ENCODE results near the gene KLHDC8B. TPM values are rescaled to one million over a fixed set of nuclear protein-coding genes. Genes with fewer than 3 reads are reported as not detected.

Gene KLHDC8B
- total and polyA plus RNA-seq, 2 donors (not counting 3 experiments of a cell fraction or from before 2014, with no cell fraction given): 36.0 to 77.8 TPM

DNA sequence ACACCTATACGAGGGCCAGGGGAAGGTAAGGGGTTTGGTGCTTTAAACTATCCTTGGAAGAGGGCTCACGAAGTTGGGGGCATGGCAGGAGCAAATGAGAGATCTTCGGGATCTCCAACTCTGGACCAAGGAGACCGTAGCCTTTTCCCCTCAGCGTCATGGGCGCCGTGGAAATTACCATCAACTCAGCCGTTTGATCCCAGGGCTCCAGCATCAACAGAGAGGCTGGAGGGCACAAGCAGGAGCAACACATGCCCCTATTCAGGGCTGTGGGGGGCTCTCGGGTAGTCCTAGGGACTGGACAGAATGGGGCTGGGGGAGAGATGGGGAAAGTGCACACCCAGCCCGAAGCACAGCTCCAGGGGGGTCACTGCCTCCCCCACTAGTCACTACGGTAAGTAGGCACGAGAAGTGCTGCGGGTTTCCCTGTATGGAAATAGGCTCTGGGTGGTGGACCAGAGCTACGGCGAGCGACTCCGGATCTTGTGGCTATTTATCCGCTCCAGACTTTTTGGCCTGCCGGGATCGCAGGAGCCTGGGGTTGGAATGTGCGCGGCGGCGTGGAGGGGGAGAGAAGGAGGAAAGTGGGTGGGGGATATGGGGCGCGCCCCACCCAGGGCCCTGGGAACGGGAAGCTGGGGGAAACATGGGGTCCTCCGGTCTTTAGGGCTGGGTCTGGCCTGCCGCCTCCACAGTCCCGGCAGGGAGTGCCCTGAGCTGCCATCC is 38.0 kb upstream of the KLHDC8B start:
- Histone ChIP-seq H3K9me1 (replicated peaks; ENCODE audit: control insufficient read depth, extremely low read depth, insufficient read depth, low read length) (no peaks in the 10 kb centered on the region), H3K4me2 (ENCODE audit: insufficient read depth, low read length) (peak overlapping the region; percentile 72), H2AFZ (ENCODE audit: low read depth, low read length) (peak overlapping the region; percentile 94), H3K9ac (replicated peaks; ENCODE audit: extremely low read depth, insufficient read depth, low read length) (peak overlapping the region; percentile 36), H3K4me1 (ENCODE audit: control insufficient read depth, extremely low read depth, insufficient read depth, low read length) (peaks cover 14% of the 10 kb centered on the region), H3K36me3 (ENCODE audit: control insufficient read depth in 2 of 2, extremely low read depth in 1 of 2, insufficient read depth in 2 of 2, low read length in 2 of 2) (peaks cover 0 to 30% of the 10 kb centered on the region in 2 experiments), H4K20me1 (replicated peaks; ENCODE audit: control insufficient read depth, extremely low read depth, insufficient read depth, low read length) (no peaks in the 10 kb centered on the region), H3K4me3 (replicated peaks in 1 of 3; ENCODE audit: insufficient read depth in 1 of 3, low read depth in 1 of 3, low read length in 3 of 3) (peak overlapping the region; percentile 58 to 89 (median 83)), H3K9me3 (replicated peaks; ENCODE audit: control insufficient read depth, insufficient read depth, low read length) (no peaks in the 10 kb centered on the region), H3K27ac (ENCODE audit: insufficient read depth, low read depth, low read length) (peak overlapping the region; percentile 58), H3K79me2 (ENCODE audit: control insufficient read depth, insufficient read depth, low read length) (peaks cover 25% of the 10 kb centered on the region), H3K27me3 (ENCODE audit: control insufficient read depth in 2 of 2, insufficient read depth in 2 of 2, low read length in 2 of 2) (no peaks in the 10 kb centered on the region)
- intact Hi-C loops (cut with micrococcal nuclease): loop anchor here (1.0 to 2.0 kb wide), 4 partner anchors 13 to 39 kb away; partner anchors contain the start of genes KLHDC8B, QARS1, QRICH1 and USP19
- BruUV-seq (replicated peaks): no TSS peak
- TF ChIP-seq EZH2 (IDR thresholded peaks at IDR 0.05; ENCODE audit: borderline replicate concordance, low read depth, low read length, severe bottlenecking) (no peak), JUN (IDR thresholded peaks at IDR 0.05; ENCODE audit: borderline replicate concordance, insufficient read depth, insufficient read length, low read depth) (no peak), POLR2AphosphoS5 (IDR thresholded peaks at IDR 0.05; ENCODE audit: insufficient read depth, low read depth, low read length) (peak; percentile 44), POLR2A (IDR thresholded peaks at IDR 0.05; ENCODE audit: low read depth, low read length) (peak; percentile 76)
- ChIA-PET POLR2A (interaction anchor here (0.6 to 1.0 kb wide), 3 partner anchors 21 to 126 kb away, joined by 4 to 9 read pairs (median 5); partner anchors contain the start of gene WDR6), CTCF (interaction anchor here (1.0 to 3.2 kb wide), 5 partner anchors 12 to 316 kb away, joined by 3 to 19 read pairs (median 18); partner anchors contain the start of genes KLHDC8B, QRICH1 and USP19)
- dilution Hi-C loops (cut with MboI; ENCODE audit: extremely low pct_ligation_motif_present, low sequenced_read_pairs): no loop called here
- FAIRE-seq: peak; percentile 98
- DNase-seq (ENCODE audit: low read depth, low spot score): peak; percentile 92

DNA sequence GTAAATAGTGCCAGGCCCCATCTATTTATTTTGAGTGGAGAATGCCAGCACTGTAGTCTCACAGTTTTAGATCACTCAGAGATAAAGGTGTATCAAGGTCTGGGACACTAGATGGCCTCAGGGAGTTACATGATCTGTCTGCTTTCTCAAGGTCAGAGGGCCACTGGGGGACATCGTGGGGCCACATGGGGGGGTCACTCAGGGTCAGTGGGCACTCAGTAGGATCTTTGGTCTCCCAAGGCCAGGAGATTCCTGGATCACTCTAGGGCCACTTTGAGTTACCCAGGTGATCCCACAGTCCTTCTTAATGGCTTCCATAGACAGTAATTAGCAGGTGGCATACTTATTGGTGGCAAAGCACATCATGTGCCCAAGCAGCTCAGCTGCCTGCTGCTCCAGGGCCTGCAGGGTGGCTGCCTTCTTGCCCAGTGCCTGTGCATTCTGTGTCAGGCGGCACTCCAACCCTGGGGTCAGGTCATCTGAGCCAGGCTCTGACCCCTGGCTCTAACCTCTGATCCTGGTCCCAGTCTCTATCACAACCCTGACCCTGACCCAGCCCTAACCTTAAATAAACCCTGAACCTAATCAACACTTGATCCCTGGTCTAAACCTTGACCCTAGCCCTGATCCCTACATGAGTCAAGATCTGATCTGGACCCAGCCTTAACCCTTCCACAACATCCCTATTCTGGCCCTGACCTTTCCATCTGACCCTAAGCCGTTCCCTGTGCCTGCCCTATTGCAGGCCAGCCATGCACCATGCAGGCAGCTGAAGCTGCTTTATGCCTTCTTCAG is 36.7 kb upstream of the KLHDC8B start:
- no peak for DNase-seq (ENCODE audit: low read depth, low spot score)
- H2AFZ ChIP-seq (ENCODE audit: low read depth, low read length): no peak overlapping the region
- H3K4me3 ChIP-seq (replicated peaks in 1 of 3; ENCODE audit: insufficient read depth in 1 of 3, low read depth in 1 of 3, low read length in 3 of 3): no peak overlapping the region
- dilution Hi-C loops (cut with MboI; ENCODE audit: extremely low pct_ligation_motif_present, low sequenced_read_pairs) (no loop called here), intact Hi-C loops (cut with micrococcal nuclease) (no loop called here)
- no peak for TF ChIP-seq FOS (IDR thresholded peaks at IDR 0.05; ENCODE audit: borderline replicate concordance, insufficient read depth, low read length)
- TF ChIP-seq POLR2A (IDR thresholded peaks at IDR 0.05; ENCODE audit: low read depth, low read length): no peak
- TF ChIP-seq, protein P1, sequence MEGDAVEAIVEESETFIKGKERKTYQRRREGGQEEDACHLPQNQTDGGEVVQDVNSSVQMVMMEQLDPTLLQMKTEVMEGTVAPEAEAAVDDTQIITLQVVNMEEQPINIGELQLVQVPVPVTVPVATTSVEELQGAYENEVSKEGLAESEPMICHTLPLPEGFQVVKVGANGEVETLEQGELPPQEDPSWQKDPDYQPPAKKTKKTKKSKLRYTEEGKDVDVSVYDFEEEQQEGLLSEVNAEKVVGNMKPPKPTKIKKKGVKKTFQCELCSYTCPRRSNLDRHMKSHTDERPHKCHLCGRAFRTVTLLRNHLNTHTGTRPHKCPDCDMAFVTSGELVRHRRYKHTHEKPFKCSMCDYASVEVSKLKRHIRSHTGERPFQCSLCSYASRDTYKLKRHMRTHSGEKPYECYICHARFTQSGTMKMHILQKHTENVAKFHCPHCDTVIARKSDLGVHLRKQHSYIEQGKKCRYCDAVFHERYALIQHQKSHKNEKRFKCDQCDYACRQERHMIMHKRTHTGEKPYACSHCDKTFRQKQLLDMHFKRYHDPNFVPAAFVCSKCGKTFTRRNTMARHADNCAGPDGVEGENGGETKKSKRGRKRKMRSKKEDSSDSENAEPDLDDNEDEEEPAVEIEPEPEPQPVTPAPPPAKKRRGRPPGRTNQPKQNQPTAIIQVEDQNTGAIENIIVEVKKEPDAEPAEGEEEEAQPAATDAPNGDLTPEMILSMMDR (IDR thresholded peaks at IDR 0.05; ENCODE audit: extremely low read depth in 1 of 2, insufficient read depth in 1 of 2, low read depth in 1 of 2, low read length in 2 of 2): no peak
- no peak for TF ChIP-seq MYC (IDR thresholded peaks at IDR 0.05; ENCODE audit: low read depth, low read length)
- TF ChIP-seq POLR2AphosphoS5 (IDR thresholded peaks at IDR 0.05; ENCODE audit: insufficient read depth, low read depth, low read length): no peak
- no peak for TF ChIP-seq JUN (IDR thresholded peaks at IDR 0.05; ENCODE audit: borderline replicate concordance, insufficient read depth, insufficient read length, low read depth)
- H4K20me1 ChIP-seq (replicated peaks; ENCODE audit: control insufficient read depth, extremely low read depth, insufficient read depth, low read length): no peaks in the 10 kb centered on the region
- ChIA-PET CTCF (interaction anchor here (1.0 to 3.2 kb wide), 2 partner anchors 14 to 36 kb away, joined by 3 to 16 read pairs; partner anchors contain the start of genes KLHDC8B and USP19), POLR2A (interaction anchor here (0.6 kb wide), 1 partner anchor 35 kb away, joined by 3 read pairs; no protein-coding TSS in a partner anchor)
- no peak overlapping the region for H3K9ac ChIP-seq (replicated peaks; ENCODE audit: extremely low read depth, insufficient read depth, low read length)
- no peaks in the 10 kb centered on the region for H3K9me1 ChIP-seq (replicated peaks; ENCODE audit: control insufficient read depth, extremely low read depth, insufficient read depth, low read length)
- no peak overlapping the region for H3K27ac ChIP-seq (ENCODE audit: insufficient read depth, low read depth, low read length)
- peaks cover 0 to 1% of the 10 kb centered on the region in 2 experiments for H3K27me3 ChIP-seq (ENCODE audit: control insufficient read depth in 2 of 2, insufficient read depth in 2 of 2, low read length in 2 of 2)
- BruUV-seq (replicated peaks): no TSS peak
- no peaks in the 10 kb centered on the region for H3K9me3 ChIP-seq (replicated peaks; ENCODE audit: control insufficient read depth, insufficient read depth, low read length)
- no peak for FAIRE-seq
- no peak overlapping the region for H3K4me2 ChIP-seq (ENCODE audit: insufficient read depth, low read length)
- peaks cover 25% of the 10 kb centered on the region for H3K79me2 ChIP-seq (ENCODE audit: control insufficient read depth, insufficient read depth, low read length)
- H3K36me3 ChIP-seq (ENCODE audit: control insufficient read depth in 2 of 2, extremely low read depth in 1 of 2, insufficient read depth in 2 of 2, low read length in 2 of 2): peaks cover 0 to 18% of the 10 kb centered on the region in 2 experiments
- peaks cover 14% of the 10 kb centered on the region for H3K4me1 ChIP-seq (ENCODE audit: control insufficient read depth, extremely low read depth, insufficient read depth, low read length)

Data from endothelial cell of umbilical vein (primary cell).